ENCODE results near the gene RTTN.

RTTN gene

GRCh38 chr18:70207181-70207580 lies 1.7 kb upstream of the RTTN start:
- DNase-seq: no peak

DNA sequence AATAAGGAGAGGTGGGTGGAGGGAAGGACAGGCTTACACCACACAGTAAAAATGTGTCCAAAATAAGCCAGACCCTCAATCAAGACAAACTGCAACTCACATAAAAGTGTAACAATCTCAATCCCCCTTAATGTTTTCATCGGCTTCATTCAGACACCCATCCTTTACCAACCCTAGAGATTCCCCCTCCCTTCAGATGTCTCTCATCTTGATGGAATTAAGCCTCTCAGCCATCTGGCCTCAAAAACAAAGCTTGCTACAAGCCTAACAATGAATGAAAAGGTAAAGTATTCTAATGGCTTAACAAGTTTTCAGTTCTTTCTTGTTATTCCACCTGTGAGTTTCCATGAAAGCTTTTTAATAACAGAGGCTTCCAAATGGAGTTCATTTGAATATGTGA lies 5.2 kb downstream of the RTTN start:
- DNase-seq: peak; percentile 91

DNA sequence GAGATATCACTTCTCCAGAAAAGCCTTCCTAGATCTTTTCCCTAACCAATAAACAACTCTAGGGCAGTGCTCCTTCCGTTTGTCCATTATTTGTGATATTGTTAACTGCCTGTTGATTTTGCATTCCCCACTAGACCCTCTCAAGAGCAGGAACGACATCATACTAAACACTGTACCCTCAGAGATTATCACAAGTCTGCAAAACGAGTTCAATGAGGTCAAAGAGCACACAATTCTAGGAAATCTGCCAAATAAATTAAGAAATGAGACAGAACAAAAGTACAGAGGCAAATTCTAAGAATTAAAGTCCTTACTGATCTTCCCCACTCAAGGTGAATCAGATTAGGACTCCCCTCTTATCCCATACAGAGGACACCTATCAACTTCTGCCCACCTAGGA lies 7.6 kb downstream of the RTTN start:
- DNase-seq: no peak

DNA sequence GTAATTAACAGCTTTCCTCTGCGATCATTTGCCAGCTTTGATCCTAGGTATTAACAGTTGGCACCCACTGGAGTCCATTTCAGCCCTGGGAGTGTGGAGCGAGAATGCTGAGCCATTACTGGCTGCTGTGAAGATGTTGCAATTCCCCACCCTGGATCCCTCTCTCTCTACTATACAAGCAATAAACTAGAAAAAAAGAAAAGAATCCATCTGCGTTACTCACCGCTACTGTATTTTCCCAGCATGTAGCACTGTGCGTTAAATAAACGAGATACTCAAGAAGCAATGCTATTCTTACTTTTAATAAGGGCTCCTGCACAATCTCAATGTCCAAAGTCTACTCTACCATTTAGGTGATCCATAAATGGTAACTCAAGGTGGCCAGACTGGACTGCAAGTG lies 8.5 kb downstream of the RTTN start:
- peak; percentile 4 for DNase-seq

- peak; percentile 46 for DNase-seq
These were observed 9.5 kb downstream of the RTTN start for GRCh38 chr18:70195852-70196434.

DNA sequence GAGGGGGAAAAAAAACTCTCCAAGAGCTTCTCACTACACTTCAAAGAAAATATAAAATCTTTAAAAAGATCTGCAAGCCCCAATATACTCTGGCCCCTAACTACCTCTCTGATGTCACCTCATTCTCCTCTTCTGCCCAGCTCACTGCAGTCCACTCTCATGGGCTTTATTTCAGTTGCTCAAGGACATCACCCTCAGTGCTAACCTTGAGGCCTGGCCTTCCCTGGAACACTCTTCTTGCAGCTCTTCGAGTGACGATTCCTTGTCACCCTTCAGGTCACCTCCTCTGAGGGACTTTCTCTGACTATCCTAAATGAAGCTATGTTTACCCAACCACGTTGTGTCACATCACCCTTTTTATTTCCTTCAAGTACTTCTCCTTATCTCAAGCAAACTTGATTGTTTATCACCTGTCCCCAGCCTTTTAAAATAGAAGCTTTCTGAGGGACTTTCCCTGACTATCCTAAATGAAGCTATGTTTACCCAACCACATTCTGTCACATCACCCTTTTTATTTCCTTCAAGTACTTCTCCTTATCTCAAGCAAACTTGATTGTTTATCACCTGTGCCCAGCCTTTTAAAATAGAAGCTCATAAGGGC lies 10.4 kb downstream of the RTTN start:
- DNase-seq: no peak

DNA sequence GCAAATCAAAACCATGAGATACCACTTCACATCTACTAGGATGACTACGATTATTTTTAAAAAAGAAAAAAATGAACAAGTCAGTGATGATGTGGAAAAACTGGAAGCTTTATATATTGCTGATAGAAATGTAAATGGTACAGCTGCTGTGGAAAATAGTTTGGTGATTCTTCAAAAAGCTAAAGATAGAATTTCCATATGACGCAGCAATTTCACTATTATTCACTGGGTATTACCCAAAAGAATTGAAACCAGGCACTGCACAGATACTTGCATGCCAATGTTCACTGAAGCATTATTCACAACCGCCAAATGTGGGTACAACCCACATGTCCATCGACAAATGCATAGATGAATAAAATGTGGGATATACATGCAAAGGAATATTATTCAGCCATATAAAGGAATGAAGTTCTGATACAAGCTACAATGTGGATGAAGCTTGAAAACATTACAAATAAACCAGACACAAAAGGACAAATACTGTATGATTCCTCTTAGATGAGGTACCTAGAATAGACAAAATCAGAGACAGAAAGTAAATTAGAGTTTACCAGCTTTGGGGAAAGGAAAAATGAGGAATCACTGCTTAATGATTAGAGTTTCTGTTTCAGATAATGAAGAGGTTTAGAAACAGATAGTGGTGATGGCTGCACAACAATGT lies 11.1 kb downstream of the RTTN start:
- no peak for DNase-seq

- DNase-seq: no peak
These were observed 15.0 kb downstream of the RTTN start for GRCh38 chr18:70190529-70190928.

- no peak for DNase-seq
These were observed 17.4 kb downstream of the RTTN start for GRCh38 chr18:70188113-70188512.

DNA sequence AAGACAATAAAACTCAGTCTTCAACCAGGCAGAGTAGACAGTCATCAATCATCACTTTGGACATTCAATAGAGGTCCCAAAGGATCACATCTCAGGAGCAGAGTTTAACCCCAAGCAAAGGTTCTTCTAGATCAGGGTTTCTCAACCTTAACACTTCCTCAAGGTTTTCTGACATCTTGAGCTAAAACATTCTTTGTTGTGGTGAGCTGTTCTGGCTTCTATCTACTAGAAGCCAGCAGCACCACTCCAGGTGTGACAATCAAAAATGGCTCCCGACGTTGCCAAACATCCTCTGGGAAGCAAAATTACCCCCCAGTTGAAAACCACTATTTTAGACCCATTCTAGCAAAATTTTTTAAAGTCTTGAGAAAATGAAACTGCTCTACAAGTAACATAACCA lies 22.0 kb downstream of the RTTN start:
- no peak for DNase-seq

DNA sequence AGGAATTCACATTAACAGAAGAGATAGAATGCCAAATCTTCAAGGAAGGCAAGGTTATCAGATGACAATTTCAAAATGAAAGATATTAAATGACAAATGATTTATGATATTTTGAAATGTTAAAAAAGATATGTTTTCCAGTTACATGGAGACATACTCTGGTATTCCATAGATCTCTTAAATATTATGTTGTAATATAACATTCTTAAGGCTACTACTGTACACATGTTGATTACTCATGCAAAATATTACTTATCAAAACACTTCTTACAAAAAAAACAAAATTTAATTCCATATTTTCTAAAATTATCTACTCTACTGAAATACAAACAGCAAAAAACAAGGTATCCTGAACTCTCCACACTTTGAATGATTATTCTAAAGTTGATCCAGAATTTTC lies 22.9 kb downstream of the RTTN start:
- no peak for DNase-seq

GRCh38 chr18:70181725-70182124 lies 23.8 kb downstream of the RTTN start:
- no peak for DNase-seq

- DNase-seq: no peak
These were observed 24.5 kb downstream of the RTTN start for GRCh38 chr18:70181015-70181414.

- DNase-seq: no peak
These were observed 28.9 kb downstream of the RTTN start for GRCh38 chr18:70176537-70176936.

DNA sequence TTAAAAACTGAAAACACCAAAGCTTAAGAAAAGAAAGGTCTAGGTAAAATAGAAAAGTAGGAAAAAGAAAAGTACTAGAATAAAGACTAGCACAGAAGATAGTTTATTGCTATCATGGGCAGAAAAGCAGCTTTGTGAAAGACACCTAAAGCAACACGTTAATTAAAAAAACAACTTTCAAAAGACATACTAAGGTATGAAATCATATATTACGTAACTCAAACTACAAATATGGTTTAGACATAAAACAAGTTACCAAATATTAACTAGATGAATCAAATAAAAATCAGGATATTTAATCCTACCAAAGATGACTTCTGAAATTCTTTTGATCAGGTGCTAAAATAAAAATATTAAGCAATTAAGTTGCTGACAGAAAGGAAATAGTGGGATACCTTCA lies 30.3 kb downstream of the RTTN start:
- DNase-seq: no peak

DNA sequence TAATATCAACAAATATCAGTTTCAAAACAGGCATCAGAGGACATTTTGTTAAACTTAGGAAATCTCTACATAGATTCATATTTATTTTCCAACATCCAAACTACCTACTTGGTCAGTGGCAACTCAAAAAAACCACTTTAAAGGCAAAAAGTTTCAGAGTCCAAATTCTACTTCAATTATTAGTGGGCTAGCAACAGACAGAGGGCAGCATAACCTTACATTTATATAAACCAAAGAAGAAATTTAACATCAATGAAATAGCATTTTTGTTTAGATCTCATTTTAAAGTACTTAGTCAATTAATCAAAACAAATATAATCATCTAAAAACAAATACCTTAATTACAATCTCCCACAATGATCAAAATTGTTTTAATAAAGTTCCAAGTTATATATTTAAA lies 33.3 kb downstream of the RTTN start:
- no peak for DNase-seq

DNA sequence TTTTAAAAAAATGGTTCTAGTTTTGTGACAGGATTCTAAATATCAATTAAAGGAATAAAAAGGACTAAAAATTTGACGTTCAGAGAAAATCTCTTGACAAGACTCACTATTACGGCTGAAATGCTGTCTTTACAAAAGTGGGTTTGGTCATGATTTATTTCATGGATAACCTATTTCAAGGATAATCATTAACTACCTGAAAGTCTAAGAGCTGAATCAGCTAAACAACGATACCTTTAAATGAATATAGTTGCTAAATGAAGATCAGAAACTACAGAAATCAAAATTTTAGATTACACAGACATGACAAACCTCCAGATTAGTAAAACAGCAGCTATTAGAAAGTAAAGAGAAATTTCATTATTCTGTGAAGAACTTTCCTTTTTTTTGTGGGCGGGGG lies 35.7 kb downstream of the RTTN start:
- DNase-seq: no peak

GRCh38 chr18:70166668-70167067 lies 38.8 kb downstream of the RTTN start:
- no peak for DNase-seq

DNA sequence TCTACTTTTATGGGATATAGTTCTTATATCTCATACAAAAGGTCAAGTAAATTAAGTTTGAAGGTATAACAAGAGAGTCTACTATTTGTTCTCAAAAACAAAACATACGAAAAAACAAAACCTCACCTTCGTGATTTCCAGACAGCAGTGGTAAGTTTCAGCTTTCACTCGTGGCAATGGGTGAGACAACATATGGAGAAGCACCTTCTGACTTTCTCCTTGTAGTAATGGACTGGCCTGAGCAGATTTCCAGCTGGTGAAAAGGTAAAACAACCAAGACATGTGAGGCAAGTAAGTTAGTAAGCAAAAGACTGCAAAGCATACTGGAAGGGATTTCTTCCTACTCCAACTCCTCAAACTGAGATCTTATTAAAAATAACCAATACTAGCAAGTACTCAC lies 39.6 kb downstream of the RTTN start:
- DNase-seq: no peak

DNA sequence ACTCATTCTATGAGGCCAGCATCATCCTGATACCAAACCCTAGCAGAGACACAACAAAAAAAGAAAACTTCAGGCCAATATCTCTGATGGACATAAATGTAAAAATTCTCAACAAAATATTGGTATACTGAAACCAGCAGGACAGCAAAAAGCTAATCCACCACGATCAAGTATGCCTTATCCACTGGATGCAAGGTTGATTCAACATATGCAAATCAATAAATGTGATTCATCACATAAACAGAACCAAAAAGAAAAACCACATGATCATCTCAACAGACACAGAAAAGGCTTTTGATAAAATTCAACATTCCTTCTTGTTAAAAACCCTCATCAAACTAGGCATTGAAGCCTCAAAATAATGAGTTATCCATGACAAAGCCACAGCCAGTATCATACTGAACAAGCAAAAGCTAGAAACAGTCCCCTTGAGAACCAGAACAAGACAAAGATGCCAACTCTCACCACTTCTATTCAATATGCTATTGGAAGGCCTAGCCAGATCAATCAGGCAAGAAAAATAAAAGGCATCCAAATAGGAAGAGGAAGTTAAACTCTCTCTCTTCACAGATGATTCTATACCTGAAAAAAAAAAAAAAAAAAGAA lies 45.3 kb downstream of the RTTN start:
- no peak for DNase-seq

- DNase-seq: no peak
These were observed 46.3 kb downstream of the RTTN start for GRCh38 chr18:70158992-70159717.

- no peak for DNase-seq
These were observed 48.6 kb downstream of the RTTN start for GRCh38 chr18:70156886-70157285.

- no peak for DNase-seq
These were observed 50.8 kb downstream of the RTTN start for GRCh38 chr18:70154591-70155194.
